GM20000 (cell line): ENCODE measurements around the gene RRP9.

Experiments
- DNase-seq: peaks from one replicate; pipeline ENCODE4 v3.0.0; 2012; ENCODE audit warnings: low spot score
- TF ChIP-seq, protein P1 (sequence below): IDR thresholded peaks from 2 replicates; pipeline ENCODE4 v1.5.1; 2012; ENCODE audit warnings: mild to moderate bottlenecking, control low read depth; ENCODE audit errors: extremely low read depth, missing control alignments

RRP9 gene

GRCh38 chr3:51896607-51897305 lies 44.9 kb downstream of the RRP9 start:
- TF ChIP-seq, protein P1, sequence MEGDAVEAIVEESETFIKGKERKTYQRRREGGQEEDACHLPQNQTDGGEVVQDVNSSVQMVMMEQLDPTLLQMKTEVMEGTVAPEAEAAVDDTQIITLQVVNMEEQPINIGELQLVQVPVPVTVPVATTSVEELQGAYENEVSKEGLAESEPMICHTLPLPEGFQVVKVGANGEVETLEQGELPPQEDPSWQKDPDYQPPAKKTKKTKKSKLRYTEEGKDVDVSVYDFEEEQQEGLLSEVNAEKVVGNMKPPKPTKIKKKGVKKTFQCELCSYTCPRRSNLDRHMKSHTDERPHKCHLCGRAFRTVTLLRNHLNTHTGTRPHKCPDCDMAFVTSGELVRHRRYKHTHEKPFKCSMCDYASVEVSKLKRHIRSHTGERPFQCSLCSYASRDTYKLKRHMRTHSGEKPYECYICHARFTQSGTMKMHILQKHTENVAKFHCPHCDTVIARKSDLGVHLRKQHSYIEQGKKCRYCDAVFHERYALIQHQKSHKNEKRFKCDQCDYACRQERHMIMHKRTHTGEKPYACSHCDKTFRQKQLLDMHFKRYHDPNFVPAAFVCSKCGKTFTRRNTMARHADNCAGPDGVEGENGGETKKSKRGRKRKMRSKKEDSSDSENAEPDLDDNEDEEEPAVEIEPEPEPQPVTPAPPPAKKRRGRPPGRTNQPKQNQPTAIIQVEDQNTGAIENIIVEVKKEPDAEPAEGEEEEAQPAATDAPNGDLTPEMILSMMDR = no peak
- DNase-seq = no peak

GRCh38 chr3:51894939-51895338 lies 46.8 kb downstream of the RRP9 start:
- no peak for DNase-seq
- TF ChIP-seq, protein P1 = no peak

GRCh38 chr3:51894391-51894790 lies 47.3 kb downstream of the RRP9 start:
- TF ChIP-seq, protein P1 = no peak
- no peak for DNase-seq

DNA sequence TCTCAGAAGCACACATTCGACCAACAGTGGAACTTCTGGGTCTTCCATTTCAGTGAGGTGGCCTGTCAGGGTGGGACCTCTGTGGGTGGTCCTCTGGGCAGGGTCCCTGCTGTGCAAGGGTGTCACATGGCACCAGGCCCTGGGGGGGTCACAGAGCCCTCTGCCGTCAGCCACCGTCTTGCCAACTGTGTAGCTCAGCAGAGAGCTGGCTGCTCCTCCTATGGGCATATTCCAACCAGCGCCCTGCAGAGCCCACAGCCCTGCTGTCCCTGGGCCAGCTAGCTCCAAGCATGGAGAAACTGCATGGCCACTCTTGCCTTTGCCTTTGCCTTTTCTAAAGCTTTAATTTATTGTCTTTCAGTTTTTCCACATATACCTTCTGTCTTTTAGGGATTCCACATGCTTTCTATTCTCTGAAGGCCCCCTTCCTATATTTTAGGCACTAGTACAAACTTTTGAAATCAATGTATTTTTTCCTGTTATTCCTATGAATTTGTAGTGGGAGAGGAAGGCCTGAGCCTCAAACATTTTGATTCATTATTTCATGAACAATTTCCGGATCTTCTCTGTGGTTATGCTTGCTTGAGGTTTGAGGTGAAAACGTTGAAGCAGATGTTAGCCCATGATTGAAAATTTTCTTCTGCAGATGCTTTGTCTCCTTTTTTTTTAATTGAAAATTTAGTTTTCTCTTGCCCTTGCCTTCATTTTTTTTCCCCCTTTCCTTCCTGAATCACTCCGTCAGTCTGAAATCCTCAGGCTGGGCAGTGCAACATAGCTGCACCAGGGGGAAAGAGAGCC lies 50.3 kb downstream of the RRP9 start:
- no peak for DNase-seq
- TF ChIP-seq, protein P1 = no peak

DNA sequence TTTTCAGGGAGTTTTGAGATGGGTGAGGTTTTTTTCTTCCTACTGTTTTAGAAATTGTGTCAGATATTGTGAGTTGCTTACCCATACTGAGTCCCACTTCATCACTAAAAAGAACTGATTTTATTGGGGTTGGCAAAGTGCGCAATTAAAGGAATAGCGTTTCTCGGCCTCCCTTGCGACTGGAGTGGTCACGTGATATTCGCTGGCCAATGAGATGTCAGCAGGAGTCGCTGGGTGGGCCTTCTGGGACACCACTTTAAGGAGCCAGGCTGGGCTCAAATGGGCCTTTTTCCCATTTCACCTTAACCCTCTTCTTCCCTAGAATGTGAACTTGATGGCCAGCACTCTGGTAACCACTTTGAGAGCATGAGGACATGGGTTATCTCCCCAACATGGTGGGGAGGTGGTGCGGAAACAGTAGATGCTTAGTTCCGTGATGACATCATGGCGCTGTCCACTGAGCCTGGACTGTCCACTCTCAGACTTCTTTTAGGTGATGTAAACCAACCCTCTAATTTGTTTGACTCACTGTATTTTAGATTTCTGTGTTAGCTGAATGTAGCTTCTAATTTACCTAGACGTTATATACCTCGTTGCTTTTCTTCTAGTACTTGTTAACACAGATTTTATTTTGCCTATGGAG lies 53.1 kb downstream of the RRP9 start:
- TF ChIP-seq, protein P1 = no peak
- no peak for DNase-seq

DNA sequence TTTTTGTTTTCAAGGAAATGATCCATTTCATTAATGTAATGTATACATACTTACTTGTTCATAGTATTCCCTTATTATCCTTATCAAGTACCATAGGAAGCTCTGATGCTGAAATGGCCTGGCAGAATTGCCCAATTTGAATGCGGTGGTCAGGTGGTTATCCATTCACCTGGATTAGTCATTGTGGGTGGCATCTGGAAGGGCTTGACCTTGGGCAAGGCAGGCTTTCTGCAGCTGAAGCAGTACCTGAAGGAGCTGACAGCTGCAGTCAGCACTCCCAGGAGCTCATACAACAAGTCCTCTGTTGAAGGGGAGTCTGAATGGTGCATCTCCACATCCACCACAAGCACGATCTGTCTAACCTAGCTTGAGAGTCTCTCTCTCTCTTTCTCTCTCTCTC lies 54.1 kb downstream of the RRP9 start:
- DNase-seq = no peak
- TF ChIP-seq, protein P1 = no peak

DNA sequence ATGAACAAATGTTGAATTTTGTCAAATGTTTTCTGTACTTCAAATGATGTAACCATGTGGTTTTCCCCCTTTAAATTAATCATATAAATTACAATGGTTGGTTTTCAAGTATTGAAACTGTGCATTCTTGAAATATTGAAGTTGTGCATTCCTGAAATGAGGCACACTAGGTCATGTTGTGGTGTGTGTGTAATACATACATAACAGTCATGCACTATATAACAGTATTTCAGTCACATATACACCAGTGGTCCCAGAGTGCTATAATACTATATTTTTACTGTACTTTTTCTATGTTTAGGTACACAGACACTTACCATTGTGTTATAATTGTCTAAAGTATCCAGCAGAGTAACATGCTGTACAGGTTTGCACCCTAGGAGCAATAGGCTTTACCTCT lies 55.3 kb downstream of the RRP9 start:
- TF ChIP-seq, protein P1 = no peak

More for the DNA sequence above, 55.3 kb downstream of the RRP9 start:
- DNase-seq = no peak
